Hematopoietic multipotent progenitor cell treated with erythropoietin and hydrocortisone succinate and interleukin-3 and kit ligand, for 8 days (in vitro differentiated cells): ENCODE results near the gene NKD2.
A peak's percentile ranks its signal among the peaks of the same experiment; 100 is the strongest.
"Not testable (repeated sequence)": the region's sequence is repeated elsewhere in the genome, so short reads cannot be mapped to it uniquely, and the experiment has no call there.

ENCODE experiments used
- DNase-seq: peaks from one replicate; pipeline ENCODE4 v3.0.0-alpha.2; 2015

Gene NKD2, protein sequence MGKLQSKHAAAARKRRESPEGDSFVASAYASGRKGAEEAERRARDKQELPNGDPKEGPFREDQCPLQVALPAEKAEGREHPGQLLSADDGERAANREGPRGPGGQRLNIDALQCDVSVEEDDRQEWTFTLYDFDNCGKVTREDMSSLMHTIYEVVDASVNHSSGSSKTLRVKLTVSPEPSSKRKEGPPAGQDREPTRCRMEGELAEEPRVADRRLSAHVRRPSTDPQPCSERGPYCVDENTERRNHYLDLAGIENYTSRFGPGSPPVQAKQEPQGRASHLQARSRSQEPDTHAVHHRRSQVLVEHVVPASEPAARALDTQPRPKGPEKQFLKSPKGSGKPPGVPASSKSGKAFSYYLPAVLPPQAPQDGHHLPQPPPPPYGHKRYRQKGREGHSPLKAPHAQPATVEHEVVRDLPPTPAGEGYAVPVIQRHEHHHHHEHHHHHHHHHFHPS

DNA sequence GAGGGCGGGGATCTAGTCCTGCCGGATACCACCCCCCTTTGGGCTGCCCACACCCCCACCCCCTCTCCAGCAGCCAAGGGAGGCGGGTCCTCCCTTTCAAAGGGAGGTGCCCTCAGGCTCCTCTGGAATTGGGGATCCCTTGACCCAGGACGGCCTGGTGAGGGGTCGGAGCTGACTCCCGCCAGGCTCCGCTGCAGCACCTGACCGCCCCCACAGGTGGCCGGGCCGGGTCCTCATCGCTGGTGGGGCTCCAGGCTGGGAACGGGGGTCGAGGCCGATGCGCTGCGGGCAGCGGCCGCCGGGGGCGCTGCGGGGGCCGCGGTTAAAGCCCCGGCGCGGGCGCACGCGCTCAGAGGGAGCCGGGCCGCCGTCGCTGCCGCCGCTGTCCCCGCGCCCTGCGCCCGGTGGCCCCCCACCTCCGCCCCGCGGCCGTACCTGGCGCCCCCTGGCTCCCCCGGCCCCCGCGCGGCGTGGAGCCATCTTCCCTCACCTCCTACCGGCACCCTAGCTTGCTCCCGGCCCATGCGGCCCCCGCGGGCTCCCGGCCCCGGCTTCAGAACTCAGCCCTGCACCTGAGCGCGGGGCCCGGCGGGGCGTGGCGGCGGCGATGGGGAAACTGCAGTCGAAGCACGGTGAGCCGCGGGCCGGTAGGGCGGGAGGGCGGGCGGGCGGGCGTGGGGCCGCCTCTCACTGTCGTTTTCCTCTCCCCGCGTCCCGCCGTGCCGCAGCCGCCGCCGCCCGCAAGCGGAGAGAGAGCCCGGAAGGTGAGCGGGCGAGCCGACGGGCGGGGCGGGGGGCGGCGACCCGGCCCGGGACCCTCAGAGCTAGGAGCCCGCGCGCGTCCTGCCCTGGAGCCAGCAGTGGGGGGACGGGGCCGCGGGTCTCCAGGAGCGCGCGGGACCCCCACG, at the start of gene NKD2:
NKD2 (plus strand) TSS at position 352 of the 908 bp plus-strand sequence; CDS start at position 608, 256 bp downstream.
- DNase-seq, result no peak

DNA sequence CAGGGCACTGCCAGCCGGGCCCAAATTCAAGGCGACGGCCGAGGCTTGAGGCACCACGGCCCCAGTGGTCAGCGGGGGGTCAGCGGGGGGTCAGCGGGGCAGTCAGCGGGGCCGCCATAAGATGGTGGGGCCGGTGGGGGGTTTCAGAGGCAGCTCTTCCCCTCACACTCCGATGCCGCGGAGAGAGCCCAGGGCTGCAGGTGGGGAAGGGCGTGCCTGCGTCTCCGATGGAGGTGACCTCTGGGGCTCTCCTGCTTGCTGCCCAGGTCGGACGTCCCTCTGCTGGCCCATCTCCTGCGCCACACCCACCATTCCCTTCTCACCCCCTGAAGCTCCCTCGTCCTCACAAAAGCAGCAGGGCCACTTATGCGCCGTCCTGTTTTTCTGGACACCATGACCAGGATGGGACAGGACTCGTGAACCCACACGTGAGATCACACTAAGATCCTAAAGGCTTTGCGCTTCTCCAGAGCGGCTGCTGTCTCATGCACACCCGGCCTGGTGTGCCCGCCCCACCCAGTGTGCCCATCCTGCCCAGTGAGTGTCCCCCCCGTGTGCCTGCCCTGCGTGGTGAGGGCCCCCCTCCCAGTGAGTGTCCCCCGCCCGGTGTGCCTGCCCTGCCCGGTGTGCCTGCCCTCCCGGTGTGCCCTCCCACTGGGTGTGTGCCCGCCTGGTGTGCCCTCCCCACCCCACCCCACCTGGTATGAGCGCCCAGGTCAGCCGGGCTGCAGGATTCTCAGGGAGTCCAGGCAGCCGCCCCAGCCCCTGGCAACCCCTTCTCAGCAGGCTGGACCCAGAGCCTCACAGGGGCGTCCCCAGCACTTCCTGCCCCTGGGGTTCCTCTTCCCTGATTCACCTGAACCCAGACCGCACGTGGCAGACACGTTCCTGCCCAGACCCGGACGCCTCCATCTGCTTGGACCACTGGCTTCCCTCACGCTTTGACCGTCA, 48.7 kb upstream of the NKD2 start:
- DNase-seq, result no peak

DNA sequence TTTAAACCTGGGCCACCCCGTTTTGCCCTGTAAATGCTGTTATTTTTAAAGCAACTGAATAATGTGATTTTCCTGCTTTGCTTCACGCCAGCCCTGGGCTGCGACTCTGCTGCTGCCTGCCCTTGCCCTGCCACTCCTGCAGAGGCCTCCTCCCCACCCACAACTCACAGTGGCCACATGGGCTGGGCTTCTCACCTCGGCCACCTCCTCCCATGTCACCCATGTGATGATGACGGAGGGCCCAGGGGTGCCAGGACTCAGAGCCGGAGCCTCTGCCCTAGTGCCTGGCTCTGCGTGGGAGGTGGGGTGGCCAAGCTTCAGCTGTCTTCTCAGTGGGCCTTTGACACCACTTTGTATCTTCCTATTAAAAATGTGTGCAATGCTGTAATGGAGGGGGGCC, 48.1 kb upstream of the NKD2 start:
- no peak for DNase-seq

DNA sequence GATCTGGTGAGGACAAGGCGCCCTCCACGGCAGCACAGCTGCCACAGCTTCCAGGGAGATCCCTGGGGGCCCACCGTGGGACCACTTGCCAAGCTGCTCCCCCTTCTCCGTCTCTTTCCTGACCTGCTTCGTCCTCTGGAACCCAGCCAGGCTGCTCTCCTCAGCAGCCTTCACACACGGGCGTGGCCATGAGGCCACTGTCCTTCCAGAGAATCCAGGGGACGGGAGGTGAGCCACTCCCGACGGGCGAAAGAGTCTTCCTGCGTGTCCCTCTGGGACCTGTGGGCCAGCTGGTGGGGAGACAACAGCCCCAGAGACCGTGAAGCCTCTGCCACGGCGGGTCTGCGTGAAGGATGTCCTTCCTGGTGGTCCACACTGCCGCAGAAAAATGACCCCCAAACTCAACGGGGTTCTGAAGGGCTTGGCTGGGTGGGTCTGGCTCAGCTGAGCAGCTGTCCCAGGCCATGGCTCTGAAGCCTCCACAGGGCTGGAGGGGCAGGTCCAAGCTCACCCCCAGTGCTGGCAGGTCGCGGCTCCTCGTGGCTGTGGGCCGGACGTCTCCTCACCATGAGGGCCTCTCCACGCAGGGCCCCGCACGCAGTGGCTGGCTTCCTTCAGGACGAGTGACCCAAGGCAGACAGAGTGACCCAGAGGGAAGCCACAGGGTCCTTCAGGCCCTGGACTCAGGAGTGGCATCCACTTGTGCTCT, 47.4 kb upstream of the NKD2 start:
- no peak for DNase-seq

DNA sequence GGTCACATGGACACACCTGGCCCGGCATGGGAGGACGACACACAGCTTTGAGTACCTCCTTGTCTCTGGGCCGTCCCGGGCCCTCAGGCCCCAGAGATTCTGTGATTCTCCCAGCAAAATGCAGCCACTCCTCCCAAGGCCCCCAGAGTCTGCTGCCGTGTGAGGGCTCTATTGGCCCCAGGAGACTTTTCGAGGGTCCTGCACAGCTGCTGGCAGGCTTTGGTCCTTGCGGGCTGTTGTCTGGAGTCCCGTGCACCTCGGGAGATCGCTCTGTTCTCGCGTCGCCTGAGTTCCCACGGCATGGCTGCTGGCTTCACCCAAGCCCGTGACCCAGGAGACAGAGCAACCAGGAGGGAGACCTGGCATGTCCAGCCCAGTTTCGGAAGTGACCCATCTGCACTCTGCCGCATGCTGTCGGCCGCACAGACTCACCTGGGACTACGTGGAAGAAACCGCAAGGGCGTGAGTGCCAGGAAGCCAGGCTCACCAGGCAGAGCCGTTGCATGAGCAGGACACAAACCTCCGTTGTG, 46.8 kb upstream of the NKD2 start:
- DNase-seq, result no peak

DNA sequence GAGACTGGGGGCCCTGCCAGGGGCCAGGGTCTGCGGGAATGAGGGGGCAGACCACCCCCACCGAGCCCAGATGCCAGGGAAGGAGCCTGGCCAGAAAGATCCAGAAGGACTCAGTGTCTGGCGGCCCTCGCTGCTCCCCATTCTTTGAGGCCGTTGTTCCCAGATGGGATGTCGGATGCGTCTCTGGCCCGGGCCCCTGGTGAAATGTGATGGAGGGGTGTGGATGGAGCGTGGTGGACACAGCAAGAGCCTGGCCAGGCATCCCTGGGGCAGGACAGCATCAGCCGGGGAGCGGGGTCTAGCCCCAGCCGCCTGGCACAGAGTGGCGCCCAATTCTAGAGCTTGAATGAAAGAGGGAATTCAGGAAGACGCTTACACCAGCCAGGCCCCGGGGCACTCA, 46.2 kb upstream of the NKD2 start:
- DNase-seq, result no peak

DNA sequence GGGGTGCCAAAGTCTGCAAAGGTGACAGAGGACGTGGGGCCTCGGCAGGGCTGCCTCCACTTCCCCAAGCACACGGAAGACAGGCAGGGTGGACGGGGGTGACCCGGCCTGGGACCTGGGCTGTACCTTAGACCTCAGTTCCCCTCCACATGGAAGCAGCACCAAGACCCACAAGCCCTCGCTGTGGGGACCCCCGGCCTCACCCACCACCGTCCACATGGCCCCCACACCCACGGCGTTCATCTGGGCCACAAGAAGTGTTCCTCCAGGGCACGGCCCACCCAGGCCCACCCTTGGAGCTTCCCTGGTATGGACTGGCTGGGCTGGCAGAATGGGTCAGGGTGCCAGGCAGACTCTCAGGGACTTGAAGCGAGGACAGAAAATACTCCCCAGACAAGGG, 45.8 kb upstream of the NKD2 start:
- DNase-seq, result no peak

DNA sequence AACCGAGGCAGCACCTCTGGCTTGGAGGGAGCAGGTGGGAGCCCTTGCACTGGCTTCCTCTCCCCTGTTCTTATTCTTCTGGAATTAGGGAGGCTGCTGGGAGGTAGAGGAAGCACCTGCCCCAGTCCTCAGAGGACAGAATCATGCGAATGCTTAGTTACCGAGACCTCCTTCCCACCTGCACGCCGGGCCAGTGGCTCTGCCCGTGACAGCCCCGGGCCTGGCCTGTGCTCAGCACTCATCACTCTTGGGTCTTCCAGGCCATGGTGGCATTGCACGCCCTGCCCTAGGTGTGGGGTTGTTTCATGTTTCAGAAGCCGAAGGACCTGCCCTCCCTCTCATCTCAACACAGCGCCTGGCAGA, 45.3 kb upstream of the NKD2 start:
- DNase-seq, result no peak

DNA sequence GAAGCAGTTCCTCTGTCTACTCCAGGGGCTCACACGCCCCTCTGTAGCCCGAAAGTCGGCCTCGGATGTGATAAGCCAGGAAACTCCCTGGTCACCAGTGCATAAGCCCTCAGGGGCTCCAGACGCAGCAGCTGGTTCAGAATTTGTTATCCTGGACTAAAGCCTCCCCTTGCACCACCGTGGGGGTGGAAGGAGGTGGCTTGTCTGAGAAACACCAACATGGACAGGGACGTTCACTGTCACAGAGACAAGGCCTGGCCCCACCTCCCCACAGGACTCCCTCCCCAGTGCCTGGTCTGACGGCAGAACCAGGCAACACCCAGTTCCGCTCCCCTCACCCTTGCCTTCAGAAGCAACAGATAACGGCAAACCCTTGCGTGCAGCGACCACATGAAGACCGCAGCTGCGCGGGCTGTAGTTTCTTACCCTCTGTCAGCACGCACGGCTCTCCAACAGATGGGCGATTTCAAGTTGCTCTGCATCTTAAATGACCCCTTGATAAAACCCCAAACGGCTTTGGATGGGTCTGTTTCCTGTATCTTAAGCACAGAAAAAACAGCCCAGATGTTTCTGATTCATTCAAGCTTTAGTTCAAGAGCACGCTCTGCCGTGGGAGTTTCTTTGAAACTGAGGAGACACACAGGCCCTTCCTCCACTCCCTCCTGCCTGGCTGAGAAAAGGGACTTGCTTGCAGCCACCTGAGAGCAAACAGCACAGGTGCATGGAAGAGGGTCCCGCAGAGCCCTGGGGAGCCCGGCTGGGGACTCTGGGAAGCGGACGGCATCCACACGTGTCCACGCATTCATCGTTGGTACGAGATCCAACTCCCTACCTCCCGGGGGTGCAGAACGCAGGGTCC, 44.7 kb upstream of the NKD2 start:
- peak; percentile 78 for DNase-seq

DNA sequence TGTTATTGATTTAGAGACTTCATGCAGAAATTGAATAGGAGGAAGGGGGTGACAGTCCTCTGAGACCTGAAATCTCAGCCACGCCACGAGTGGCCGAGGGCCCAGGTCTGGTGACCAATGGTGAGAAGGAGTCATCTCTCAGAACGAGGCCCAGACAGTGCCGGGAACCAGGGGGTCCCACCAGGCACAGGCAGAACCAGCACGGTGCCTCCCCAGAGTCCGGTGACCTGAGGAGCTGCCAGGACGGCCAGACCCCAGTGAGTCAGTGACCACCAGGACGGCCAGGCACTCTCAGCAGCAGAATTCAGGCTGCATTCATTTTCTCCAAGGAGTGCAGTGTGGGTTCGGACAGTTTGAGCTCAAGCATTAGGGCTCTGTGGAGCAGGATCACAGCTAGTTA, 43.8 kb upstream of the NKD2 start:
- no peak for DNase-seq

DNA sequence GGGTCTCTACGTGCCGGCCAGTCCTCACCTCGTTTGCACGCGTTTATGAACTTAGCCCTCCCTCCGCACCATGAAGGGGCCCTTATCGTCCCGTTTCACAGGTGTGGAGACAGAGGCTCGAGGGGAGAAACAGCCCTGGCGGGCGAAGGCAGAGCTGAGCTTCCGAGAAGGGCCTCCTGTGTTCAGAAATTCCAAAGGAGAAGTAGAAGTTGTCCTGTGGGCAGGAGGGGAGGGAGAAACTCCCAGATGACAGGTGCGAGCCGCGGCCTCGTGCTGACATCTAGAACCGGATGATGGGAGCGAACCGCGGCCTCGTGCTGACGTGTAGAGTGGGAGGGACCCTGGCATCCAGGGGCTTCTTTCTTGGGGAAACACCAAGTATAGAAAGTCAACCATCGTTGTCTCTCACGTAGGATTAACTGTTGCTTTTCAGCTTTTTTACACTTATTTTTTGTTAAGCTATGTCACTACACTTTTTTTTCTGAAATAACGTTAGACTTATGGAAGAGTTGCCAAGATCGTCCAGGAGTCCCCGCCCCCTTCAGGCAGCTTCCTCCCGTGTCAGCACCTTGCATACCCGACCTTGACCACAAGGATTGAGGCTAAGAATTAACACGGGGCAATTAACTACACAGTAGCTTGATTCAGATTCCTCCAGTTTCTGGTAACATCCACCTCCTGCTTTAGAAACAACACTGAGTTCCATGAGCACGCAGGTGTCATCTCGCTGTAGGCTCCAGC, 42.8 kb upstream of the NKD2 start:
- no peak for DNase-seq

DNA sequence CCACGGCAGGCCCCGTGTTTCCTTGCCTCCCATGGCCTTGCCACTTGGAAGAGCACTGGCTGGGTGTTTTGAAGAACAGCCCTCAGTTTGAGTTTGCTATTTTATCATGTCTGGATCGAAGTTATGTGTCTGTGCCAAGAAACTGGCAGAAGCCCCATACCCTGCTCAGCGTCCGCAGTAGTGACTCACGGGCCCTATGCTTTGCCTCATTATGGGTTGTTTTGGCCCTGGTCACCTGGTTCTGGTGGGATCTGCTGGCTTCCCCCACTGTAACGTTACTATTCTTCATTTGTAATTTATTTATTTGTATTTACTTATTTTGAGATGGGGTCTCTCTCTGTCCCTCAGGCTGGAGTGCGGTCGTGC, 42.3 kb upstream of the NKD2 start:
- no peak for DNase-seq

DNA sequence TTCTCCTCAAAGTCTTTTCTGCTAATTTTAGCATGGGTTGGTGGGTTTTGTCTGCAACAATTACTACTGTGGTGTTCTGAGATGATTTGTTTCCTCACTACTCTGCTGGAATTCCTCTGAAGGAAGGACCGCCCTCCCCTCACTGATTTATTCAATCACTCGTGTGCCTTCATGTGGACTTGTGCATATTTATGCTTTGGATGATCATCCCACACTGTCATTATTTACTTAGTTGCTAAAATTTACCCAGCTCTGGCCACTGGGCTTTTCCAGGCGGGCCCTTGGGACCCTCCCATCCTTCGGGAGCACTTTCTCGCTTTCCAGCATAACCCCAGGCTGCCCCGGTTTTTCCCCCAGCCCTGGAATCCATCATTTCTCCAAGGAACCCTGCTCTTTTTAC, 41.7 kb upstream of the NKD2 start:
- no peak for DNase-seq

DNA sequence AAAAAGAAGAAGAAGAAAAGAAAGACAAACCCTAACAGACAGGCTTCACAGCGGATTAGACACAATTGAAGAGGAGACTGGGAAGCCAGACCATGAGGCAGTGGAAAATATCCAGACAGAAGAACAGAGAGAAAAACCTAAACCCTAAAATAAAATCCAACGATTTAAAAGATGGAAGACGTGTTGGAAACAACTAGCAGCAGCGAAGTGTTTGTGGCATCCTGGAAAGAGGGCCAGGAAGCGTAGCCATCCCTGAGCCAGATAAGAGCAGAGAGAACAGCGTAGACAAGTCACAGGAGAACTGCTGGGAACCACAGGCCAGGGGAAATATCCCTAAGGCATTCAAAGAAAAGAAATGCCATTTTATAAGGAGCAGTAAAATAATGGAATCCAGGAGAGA, 39.7 kb upstream of the NKD2 start:
- DNase-seq, result no peak

DNA sequence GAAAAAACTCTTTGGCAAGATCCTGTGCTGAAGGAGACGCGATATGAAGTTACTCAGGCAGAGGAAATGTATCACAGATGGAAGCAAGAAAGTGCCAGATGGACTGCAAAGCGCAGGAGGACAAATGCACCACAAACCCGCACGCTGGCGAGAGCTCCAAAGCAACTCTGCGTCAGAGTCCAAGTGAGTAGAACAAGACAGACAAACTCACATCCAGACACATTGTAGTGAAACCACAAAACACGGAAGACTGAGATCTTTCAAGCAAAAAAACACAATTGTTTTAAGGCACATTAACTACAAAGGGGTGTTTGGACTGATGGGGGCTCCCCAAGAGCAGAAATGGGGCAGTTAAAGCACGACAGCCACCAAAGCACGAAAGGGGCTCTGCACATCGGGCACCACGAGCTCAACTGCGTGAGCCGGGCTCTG, 39.2 kb upstream of the NKD2 start:
- DNase-seq, result no peak

DNA sequence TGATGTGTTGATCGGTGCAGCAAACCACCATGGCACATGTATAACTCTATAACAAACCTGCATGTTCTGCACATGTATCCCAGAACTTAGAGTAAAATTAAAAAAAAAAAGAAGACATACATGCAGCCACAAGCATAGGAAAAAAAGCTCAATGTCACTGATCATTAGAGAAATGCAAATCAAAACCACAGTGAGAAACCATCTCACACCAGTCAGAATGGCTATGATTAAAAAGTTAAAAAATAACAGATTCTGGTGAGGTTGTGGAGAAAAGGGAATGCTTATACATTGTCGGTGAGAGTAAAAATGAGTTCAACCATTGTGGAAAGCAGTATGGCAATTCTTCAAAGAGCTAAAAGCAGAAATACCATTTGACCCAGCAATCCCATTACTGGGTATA, 36.0 kb upstream of the NKD2 start:
- not testable (repeated sequence) for DNase-seq

DNA sequence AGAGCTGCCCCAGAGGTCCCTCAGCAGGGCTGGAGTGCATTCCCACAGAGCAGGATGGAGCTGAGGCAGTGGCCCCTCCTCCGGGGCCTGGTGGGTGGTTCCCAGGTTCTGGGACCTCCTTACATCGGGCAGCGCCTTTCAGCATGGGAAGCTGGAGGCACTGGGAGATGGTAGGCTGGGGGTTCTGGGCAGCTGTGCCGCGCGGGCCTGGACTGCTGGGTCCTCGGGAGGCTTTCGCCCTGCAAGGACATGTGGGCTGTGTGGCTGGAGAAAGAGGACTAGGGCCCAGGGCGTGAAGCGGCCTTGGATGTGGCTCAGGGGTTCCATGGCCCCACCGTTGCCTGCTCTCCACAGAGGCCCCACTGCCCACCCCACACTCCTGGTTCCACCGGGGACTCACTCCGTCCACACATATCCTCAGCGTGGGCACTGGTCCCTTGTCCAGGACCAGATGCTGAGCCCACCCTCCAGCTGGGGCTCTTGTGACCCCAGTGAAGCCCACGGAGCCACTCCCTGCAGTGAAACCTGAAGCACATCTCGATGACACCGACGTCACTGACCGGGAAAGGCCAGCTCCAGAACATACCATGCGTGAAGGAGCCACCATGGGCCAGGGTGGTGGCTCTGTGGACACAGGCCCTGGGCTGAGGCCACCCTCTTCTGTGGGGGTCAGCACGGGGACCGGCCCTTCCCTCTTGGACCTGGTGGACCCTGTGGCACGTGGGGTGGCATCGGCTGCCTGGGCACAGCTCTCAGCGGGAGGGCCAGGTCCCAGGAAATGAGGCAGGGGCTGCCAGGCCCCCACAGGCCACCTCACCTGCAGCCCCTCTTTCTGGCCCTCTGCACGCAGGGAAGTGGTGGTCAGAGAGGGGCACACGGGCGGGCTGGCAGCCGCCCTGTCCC, 31.5 kb upstream of the NKD2 start:
- DNase-seq, result no peak

DNA sequence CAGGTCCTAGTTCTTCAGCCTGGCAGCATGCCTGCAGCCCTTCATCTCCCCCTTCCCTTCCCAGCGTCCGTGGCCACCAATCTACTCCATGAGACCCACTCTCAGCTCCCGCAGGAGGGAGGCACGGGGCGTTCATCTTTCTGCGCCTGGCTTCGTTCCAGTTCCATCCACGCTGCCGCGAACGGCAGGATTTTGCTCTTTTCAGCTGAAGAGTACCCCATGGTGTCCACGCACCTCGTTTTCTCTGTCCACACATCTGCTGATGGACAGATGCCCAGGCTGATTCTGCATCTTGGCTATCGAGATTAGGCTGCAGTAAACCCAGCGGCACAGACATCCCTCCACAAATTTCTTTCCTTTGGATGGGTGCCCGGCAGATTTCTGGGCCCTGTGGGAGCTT, 30.5 kb upstream of the NKD2 start:
- no peak for DNase-seq

DNA sequence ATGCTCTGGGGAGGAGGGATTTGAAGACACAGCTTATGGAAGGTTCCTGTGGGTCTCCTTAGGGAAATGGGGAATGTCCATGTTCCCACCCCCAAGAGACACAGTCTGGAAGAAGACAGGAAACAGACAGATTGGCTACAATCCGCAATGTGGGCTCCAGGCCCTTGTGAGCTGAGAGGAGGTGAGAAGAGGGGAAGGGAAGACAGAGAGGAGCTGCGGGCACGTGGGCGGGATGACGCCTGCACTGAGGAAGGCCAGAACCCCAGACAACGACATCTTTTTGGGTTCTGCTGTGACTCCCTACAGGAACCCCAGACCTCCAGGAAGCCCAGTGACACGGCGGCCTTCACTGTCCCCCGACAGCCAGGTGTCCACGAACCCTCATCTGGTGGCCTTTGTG, 29.9 kb upstream of the NKD2 start:
- DNase-seq, result no peak
